NCI-H2171 (cell line): ENCODE data around the gene B4GALT7.
"Not testable (repeated sequence)": the region's sequence is repeated elsewhere in the genome, so short reads cannot be mapped to it uniquely, and the experiment has no call there.

ENCODE experiments used
- DNase-seq: peaks from one replicate; lab custom pipeline; 2025; lab: John Stamatoyannopoulos, UW

Gene B4GALT7

DNA sequence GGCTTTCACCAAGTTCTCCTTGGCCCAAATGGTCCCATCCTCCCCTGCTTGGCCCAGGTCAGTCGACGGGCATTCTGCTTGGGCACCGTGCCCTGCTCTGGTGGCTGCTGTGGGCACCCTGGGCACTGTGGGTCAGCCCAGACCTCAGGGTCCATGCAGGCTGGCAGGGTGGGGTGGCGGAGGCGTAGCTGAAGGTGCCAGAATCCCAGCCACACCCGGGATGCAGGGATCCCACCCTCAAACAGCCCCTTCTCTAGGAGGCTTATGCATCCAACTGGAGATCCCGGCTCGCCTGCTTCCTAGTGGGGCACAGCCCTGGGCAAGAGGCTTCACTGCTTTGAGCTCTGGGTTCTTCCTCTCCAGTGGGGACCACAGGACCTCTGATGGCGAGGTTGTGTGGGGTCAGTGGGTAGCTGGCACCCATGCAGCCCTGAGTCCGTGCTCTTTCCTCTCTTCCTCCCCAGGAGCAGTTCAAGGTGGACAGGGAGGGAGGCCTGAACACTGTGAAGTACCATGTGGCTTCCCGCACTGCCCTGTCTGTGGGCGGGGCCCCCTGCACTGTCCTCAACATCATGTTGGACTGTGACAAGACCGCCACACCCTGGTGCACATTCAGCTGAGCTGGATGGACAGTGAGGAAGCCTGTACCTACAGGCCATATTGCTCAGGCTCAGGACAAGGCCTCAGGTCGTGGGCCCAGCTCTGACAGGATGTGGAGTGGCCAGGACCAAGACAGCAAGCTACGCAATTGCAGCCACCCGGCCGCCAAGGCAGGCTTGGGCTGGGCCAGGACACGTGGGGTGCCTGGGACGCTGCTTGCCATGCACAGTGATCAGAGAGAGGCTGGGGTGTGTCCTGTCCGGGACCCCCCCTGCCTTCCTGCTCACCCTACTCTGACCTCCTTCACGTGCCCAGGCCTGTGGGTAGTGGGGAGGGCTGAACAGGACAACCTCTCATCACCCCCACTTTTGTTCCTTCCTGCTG is 9.4 kb downstream of the B4GALT7 start:
- DNase-seq: no peak

DNA sequence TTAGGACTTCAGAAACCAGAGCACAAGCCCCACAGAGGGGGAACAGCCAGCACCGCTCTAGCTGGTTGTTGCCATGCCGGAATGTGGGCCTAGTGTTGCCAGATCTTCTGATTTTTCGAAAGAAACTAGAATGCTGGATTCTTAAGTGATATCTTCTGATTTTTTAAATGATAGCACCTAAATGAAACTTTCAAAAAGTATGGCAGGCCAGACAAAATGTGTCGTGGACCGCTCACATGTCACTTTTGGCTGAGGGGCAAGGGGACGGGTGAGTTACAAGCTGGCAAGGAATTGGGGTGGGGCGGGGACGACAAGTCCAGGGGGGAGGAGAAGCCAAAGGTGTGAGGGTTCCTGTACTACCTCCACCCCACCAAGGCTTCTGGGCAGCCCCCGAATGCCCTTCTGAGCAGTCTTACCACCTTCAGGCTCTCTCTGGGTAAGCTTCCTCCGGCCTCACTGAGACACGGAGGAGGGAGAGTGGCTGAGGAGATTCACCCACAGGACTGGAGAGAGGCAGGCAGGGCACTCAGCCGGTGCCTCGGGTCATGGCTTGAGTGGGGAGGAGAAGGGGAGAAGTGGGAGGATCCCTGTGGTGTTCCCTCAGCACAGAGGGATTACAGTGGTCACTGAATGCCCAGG is 10.3 kb downstream of the B4GALT7 start:
- no peak for DNase-seq

DNA sequence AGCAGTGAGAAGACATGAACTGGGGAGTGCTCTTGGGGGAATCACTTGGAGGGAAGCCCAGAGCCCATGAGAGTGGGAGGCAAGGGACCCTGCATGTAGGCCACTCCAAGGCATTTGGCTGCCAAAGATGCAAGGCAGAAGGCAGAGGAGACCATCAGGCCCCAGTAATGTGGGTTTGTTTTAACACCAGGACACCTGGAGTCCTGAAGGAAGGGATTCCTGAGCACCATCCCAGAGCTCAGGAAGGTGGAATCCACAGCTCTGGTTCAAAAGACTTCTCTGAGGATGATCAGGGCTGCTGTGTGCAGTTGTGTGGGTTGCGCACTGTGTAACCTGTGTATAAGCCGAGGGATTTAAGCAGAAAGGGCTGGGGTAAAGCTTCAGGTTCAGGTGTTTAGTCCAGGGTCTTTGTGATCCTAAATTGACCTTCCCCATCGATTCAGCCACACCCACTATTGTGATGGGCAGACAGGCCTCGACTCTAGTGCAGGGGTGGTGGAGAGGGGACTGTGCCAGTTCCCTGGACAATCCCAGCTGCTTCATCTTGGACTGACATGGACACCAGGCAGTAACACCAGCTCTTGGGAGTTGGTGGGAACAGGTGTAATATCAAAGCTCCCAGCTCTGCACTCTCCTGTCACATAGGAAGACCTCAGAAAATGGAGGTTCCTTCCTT is 11.0 kb downstream of the B4GALT7 start:
- DNase-seq: no peak

DNA sequence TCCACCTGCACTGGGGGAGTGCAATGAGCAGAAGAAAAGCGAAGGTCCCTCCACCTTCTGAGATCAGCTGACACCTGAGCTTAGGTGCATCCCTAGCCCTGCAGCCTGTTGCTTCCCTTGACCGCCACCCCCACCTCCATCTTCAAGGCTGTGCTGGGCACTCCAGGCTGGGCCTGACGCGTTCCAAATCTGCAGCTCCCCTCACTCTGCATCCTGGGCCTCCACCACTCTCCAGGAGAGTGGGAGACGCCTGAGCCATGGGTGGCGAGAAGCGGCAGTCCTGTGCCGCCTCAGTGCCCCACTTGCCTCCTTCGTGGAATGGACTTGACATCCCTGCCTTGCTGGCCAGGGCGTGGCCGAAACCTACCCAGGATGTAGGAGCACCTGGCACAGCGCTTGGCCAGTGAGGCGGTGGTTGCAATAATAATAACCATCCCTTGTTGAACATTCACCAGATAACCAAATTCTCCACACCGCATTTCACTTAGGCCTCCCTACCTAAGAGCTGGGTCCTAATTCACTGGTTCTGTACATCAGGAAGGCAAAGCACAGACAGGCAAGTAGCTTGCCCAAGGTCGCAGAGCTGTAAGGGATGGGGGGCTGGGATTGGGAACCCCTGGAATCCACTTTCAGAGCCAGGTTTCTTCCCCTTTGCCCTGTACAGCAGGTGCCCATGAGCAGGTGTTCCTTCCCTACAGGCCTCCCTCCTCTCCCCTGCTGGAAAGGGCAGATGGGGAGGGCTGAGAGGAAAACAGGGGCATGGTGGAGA is 11.7 kb downstream of the B4GALT7 start:
- DNase-seq: no peak

DNA sequence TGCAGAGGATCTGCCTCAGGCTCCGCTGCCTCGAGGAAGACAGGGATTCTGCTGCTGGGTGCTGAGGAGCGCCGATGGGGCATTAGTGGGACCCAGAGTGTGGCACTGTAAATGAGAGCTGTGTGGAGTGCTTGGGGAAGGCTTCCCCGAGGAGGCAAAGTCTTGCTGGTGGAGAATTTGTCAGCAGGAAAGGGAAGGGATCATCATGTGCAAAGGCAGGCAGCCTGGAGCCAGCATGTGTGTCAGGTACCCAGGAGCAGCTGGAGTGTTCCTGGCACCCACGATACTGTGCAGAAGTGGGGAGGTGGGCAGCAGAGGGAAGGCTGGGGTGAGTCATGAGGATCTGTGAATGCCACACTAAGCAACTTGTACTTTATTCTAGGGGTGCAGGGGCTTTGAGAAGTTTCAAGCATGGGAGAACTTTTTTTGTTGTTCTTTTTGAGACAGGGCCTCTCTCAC is 12.3 kb downstream of the B4GALT7 start:
- no peak for DNase-seq

DNA sequence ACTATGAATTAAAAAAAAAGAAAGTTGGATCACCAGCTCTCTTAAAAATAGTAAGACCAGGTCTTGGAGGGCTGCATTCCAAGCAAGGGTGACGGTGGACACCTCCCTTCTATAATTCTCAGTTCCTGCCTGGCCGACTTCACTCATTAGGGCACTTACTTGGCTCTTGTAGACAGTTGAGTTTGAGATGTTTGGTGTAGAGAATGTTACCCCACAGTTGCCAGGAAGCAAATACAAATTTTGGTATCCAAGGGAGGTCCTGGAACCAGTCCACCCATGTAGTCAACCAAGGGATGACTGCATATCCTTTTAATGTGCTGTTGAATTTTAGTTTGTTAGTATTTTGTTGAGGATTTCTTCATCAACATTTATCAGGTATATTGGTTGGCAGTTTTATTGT is 20.6 kb downstream of the B4GALT7 start:
- DNase-seq: no peak

DNA sequence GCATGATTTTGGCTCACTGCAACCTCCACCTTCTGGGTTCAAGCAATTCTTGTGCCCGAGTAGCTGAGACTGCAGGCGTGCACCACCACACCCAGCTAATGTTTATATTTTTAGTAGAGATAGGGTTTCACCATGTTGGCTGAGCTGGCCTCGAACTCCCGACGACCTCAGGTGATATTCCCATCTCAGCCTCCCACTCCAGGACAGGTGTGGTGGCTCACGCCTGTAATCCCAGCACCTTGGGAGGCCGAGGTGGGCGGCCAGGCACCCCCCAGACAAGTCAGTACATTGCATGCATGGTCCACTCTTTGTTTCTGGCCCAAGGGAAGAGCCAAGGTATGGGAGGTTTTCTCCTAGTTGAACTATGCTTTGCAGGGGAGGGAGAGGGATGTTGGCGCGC is 24.2 kb downstream of the B4GALT7 start:
- not testable (repeated sequence) for DNase-seq

DNA sequence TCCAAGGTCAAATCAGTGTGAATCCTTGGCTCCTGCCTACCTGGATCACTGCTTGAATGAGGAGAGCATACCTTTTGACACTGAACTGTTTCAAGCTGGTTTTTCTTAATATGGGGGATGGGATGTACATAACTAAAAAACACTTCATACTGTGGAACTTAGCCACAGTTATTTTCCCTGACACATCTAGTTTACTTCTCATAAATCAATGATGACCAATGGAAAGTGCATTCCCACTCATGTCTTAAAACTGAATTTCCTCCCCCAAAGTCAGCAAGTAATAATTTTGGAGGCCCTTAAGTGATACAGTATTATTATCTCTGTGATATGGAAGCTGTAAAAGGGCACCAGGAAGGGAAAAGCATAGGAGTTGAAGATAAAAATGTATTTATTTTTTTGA is 30.3 kb downstream of the B4GALT7 start:
- not testable (repeated sequence) for DNase-seq

DNA sequence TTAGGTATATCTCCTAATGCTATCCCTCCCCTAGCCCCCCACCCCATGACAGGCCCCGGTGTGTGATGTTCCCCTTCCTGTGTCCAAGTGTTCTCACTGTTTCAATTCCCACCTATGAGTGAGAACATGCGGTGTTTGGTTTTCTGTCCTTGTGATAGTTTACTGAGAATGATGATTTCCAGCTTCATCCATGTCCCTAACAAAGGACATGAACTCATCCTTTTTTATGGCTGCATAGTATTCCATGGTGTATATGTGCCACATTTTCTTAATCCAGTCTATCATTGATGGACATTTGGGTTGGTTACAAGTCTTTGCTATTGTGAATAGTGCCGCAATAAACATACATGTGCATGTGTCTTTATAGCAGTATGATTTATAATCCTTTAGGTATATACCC is 35.0 kb downstream of the B4GALT7 start:
- not testable (repeated sequence) for DNase-seq

DNA sequence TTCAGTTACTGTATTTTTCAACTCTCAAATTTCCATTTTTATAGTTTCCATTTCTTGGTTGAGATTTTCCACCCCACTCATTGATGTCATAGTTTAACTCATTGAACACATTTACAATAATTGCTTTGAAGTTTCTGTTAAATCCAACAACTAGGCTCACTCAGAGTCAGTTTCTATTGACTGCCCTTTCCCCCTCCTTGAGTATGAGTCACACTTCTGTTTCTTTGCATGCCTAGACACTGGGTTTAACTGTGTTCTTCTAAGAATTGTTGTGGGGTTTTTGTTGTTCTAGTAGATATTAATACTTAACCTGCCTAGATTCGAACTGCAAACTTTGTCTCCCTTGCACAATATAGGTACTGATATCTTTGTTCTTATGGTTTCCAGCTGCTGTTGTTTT is 45.5 kb downstream of the B4GALT7 start:
- not testable (repeated sequence) for DNase-seq

DNA sequence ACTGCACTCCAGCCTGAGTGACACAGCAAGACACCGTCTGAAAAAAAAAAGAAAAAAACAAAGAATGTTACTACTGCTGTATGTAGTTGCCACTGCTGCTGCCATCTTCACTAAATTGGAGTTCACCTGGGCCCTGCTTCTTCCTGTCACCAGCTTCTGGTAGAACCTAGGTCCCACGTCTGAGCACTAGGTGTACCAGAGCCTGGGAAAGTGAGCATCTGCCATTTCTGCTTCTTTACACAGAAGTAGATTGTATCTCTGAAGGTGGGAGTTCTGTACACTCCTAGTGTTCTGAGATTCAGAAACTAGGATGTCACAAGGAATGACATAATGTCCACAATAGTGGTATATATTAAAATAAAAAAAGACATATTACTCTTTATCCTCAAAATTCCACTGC is 51.3 kb downstream of the B4GALT7 start:
- DNase-seq: not testable (repeated sequence)

DNA sequence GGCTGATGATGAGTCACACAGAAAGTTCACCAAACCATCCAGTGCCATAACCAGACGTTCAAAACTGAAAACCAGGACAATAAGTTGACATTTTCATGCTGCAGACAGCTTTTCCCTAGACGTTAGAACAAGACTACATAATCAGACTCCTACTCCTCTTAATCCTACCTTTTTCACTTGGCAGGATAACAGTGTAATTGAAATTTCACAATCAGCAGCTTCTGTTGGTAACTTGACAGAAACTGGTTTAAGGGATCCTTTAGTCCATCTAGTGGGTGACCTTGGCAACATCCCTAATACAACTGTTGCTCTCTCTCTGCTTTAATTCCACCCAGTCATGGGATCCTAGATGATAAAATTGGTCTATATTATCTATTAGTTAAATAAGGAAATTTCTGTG is 57.9 kb downstream of the B4GALT7 start:
- DNase-seq: not testable (repeated sequence)

DNA sequence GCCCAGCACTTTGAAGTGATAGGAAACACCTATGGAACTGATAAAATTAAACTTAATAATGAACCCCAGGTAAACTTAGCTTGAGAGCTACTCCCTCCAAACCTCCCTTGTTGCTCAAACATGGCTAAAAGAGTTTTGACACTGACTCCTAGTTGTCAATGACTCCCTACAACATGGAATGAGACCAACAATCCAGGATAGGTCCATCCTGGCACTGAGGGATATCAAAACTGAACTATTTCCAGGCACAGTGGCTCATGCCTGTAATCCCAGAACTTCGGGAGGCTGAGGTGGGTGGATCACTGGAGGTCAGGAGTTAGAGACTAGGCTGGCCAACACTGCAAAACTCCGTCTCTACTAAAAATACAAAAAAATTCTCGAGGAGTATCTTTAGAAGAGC is 58.6 kb downstream of the B4GALT7 start:
- DNase-seq: not testable (repeated sequence)
